ENCODE measurements around the gene GPR173.

The GPR173 gene

DNA sequence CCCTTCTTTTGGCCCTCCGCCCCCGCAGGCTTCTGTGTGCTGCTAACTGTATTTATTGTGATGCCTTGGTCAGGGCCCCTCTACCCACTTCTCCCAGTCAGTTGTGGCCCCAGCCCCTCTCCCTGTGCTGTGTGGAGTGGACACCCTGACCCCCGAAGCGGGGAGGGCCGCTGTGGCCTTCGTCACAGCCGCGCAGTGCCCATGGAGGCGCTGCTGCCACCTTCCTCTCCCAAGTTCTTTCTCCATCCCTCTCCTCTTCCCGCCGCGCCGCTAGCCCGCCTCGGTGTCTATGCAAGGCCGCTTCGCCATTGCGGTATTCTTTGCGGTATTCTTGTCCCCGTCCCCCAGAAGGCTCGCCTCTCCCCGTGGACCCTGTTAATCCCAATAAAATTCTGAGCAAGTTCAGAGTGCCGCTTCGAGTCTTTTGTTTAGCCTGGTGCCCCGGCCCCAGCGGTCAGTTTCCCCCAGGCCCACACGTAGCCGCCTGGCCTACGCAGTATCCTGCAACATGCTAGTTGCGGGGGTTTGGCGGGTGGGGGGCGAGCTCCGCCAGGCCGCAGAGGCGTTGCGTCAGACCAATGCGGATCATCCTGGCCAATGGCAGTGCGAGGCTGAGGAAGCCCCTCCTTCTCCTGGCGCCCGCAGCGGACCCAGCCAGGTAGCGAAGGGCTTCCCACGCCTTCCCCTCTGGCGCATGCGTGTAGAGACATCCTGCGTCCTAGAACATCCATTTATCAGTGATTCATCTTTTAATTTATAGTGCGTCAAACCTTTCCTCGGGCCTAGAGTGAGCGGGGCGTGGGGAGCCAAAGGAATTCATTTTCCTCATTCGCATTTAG is 39.8 kb downstream of the GPR173 start:
- peaks cover 8% of the 10 kb centered on the region for H3K79me2 ChIP-seq (ENCODE audit: control insufficient read depth, insufficient read depth, low read length, unreplicated experiment)
- H3K4me3 ChIP-seq (ENCODE audit: low read depth, low read length) = peak overlapping the region; percentile 67
- H3K36me3 ChIP-seq (ENCODE audit: insufficient read depth, low read length) = peaks cover 7% of the 10 kb centered on the region; the same call in 1 of the 2 replicates
- H2AFZ ChIP-seq (ENCODE audit: low read length, unreplicated experiment) = peak overlapping the region; percentile 37
- H3K27ac ChIP-seq (ENCODE audit: low read depth, low read length) = peak overlapping the region; percentile 86
- peaks cover 24% of the 10 kb centered on the region for H3K4me1 ChIP-seq (ENCODE audit: control insufficient read depth, insufficient read depth, low read length, unreplicated experiment)
- no peaks in the 10 kb centered on the region for H3K27me3 ChIP-seq (ENCODE audit: insufficient read depth, low read length)

DNA sequence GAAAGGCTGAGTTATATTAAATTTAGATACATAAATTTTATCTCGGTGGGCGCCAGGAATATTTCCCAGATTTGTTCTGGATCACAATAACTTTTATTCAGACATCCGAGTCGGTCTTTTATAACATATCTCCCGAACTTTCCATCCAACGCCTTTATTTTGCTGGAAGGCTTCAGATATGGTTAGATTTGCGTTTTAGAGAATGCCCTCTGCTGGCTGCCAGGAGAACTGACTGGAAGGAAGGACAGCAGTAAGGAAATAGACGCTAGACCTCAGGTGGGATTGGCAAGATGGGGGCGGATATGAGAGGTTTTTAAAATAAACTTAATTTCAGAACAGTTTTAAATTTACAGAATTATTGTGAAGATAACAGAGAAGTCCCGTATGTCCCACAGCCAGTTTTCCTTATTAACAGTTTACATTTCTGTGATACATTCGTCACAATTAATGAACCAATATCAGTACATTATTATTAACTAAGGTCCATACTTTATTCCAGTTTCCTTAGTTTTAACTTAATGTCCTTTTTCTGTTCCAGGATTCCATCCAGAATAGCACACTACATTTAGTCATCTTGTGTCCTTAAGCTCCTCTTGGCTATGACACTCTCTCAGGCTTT is 40.7 kb downstream of the GPR173 start:
- peak overlapping the region; percentile 37 for H2AFZ ChIP-seq (ENCODE audit: low read length, unreplicated experiment)
- H3K4me1 ChIP-seq (ENCODE audit: control insufficient read depth, insufficient read depth, low read length, unreplicated experiment) = peaks cover 18% of the 10 kb centered on the region
- H3K27ac ChIP-seq (ENCODE audit: low read depth, low read length) = peak overlapping the region; percentile 86
- no peaks in the 10 kb centered on the region for H3K79me2 ChIP-seq (ENCODE audit: control insufficient read depth, insufficient read depth, low read length, unreplicated experiment)
- H3K36me3 ChIP-seq (ENCODE audit: insufficient read depth, low read length) = peaks cover 7% of the 10 kb centered on the region; the same call in 1 of the 2 replicates
- H3K27me3 ChIP-seq (ENCODE audit: insufficient read depth, low read length) = no peaks in the 10 kb centered on the region
- peak overlapping the region; percentile 67 for H3K4me3 ChIP-seq (ENCODE audit: low read depth, low read length)

DNA sequence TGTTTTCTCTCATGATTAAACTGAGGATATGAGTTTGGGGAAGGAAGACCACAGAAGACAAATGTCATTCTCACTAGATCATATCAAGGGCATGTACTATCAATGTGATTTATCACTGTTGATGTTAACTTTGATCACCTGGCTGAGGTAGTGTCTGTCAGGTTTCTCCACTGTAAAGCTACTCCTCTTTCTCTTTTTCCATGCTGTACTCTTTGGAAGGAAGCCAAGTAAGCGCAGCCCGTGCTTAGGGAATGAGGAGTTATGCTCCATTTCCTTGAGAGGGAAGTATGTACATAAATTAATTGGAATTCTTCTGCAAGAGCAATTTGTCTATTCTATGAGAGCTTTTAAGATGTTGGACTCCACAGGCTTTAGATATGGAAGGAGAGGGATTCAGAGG is 41.3 kb downstream of the GPR173 start:
- Histone ChIP-seq H3K36me3 (ENCODE audit: insufficient read depth, low read length) (peaks cover 7% of the 10 kb centered on the region; the same call in 1 of the 2 replicates), H3K27me3 (ENCODE audit: insufficient read depth, low read length) (no peaks in the 10 kb centered on the region), H3K27ac (ENCODE audit: low read depth, low read length) (no peak overlapping the region), H2AFZ (ENCODE audit: low read length, unreplicated experiment) (no peak overlapping the region), H3K79me2 (ENCODE audit: control insufficient read depth, insufficient read depth, low read length, unreplicated experiment) (peaks cover 4% of the 10 kb centered on the region), H3K4me3 (ENCODE audit: low read depth, low read length) (no peak overlapping the region), H3K4me1 (ENCODE audit: control insufficient read depth, insufficient read depth, low read length, unreplicated experiment) (peaks cover 18% of the 10 kb centered on the region)

DNA sequence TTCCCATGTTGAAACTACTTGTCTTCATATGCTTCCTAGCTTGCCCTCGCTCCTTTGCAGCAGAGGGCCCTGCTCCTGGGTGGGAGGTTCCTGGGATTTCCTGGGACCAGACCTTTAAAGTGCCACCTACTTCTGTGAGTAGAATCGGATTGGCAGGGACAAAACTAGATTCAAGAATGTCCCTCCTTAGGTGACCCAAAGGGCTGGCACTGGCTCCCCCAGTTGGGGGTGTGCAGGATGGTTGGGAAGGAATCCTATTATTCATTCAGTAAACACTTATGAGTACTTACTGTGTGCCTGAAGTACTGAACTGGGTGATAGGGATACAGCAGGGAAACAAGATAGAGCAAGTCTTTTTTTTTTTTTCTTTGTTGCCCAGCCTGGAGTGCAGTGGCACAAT is 42.8 kb downstream of the GPR173 start:
- Histone ChIP-seq H3K36me3 (ENCODE audit: insufficient read depth, low read length) (no peaks in the 10 kb centered on the region), H2AFZ (ENCODE audit: low read length, unreplicated experiment) (no peak overlapping the region), H3K27ac (ENCODE audit: low read depth, low read length) (no peak overlapping the region), H3K4me1 (ENCODE audit: control insufficient read depth, insufficient read depth, low read length, unreplicated experiment) (peaks cover 12% of the 10 kb centered on the region), H3K27me3 (ENCODE audit: insufficient read depth, low read length) (no peaks in the 10 kb centered on the region), H3K79me2 (ENCODE audit: control insufficient read depth, insufficient read depth, low read length, unreplicated experiment) (peaks cover 8% of the 10 kb centered on the region), H3K4me3 (ENCODE audit: low read depth, low read length) (no peak overlapping the region)

DNA sequence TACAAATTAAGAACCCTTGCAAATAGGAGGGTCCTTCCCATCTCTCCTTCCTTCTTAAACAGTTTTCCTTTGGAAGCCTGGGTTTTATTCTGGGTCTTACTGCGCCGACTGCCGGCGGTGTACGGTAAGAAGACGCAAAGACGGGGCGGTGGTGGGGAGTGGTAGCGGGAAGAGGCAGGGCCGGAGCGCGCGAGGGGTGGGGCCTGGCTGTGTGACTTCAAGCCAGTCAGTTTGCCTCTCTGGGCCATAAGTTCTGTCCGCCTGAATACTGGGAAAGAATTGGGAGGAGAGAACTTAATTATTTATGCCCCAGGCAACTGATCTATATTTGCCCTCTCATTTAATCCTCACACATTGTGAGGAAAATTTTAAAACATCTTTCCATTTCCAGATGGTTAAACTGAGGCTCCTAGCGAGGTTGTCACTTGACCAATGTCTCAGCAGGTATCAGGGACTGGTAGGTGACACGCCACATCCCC is 44.6 kb downstream of the GPR173 start:
- H3K4me3 ChIP-seq (ENCODE audit: low read depth, low read length) = peak overlapping the region; percentile 93
- no peaks in the 10 kb centered on the region for H3K36me3 ChIP-seq (ENCODE audit: insufficient read depth, low read length)
- peak overlapping the region; percentile 61 for H3K27ac ChIP-seq (ENCODE audit: low read depth, low read length)
- H3K79me2 ChIP-seq (ENCODE audit: control insufficient read depth, insufficient read depth, low read length, unreplicated experiment) = peaks cover 8% of the 10 kb centered on the region
- peak overlapping the region; percentile 35 for H2AFZ ChIP-seq (ENCODE audit: low read length, unreplicated experiment)
- no peaks in the 10 kb centered on the region for H3K27me3 ChIP-seq (ENCODE audit: insufficient read depth, low read length)
- no peaks in the 10 kb centered on the region for H3K4me1 ChIP-seq (ENCODE audit: control insufficient read depth, insufficient read depth, low read length, unreplicated experiment)

DNA sequence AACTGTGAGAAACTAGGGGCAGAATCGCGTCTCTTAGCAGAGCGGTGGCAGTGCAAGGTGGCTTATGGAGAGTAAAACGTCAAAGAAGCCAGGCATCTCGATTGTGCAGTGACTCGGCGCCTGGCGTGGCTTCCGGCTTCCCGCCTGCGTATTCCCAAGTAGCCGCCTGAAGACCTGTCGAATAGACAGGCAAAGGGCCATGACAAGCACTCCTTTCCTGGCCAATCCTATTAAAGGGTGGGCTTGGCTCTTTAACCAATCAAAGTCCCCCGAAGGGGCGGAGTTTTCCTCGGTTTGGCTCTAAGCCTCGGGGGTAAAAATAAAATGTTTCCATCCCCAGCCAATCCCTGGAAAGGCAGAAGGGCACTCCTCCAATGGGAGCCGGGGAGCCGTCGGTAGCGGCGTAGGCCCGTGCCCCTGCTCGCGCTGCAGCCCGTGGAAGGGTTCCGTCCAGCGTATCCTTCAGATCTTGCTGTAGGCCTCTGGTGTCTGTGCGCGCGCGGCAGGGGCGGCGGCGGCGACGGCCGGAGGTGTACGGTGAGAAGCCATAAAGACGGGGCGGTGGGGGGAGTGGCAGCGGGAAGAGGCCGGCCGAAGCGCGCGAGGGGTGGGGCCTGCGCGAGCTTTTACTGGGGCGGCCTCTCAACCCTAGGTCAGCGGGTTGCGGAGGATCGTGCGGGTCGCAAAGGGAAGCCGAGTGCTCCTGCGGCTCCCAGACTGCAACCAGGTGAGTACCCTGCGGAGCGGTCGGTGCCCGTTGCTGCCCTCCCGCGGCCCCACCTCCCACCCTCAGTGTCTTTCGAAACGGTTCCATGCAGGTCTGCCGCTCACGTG is 45.4 kb downstream of the GPR173 start, which contains the start of gene KANTR:
Gene KANTR (plus strand): TSS at position 395 of the 834 bp plus-strand sequence. CDS start 30,131 bp downstream, outside the sequence.
- Histone ChIP-seq H3K79me2 (ENCODE audit: control insufficient read depth, insufficient read depth, low read length, unreplicated experiment) (peaks cover 8% of the 10 kb centered on the region), H3K4me1 (ENCODE audit: control insufficient read depth, insufficient read depth, low read length, unreplicated experiment) (no peaks in the 10 kb centered on the region), H2AFZ (ENCODE audit: low read length, unreplicated experiment) (peak within 1 kb of the TSS; percentile 45), H3K36me3 (ENCODE audit: insufficient read depth, low read length) (no peaks in the 10 kb centered on the region), H3K27ac (ENCODE audit: low read depth, low read length) (peak within 1 kb of the TSS; percentile 61), H3K27me3 (ENCODE audit: insufficient read depth, low read length) (no peaks in the 10 kb centered on the region), H3K4me3 (ENCODE audit: low read depth, low read length) (peak within 1 kb of the TSS; percentile 93)

DNA sequence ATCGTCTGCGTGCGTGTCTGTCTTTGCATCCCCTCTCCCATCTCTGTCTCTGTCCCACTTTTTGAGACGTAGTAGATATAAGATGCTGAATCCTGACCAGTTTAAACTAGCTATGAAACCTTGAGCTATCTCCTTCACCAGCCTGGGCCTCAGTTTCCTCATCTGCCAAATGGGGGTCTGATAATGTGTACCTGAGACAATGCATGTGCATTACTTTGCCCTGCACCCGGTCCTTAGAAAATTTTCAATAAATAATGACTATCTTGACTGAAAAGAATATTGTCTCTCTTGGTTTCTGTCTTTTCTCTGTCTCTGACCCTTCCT is 46.0 kb downstream of the GPR173 start:
- peak overlapping the region; percentile 45 for H2AFZ ChIP-seq (ENCODE audit: low read length, unreplicated experiment)
- no peaks in the 10 kb centered on the region for H3K36me3 ChIP-seq (ENCODE audit: insufficient read depth, low read length)
- H3K27me3 ChIP-seq (ENCODE audit: insufficient read depth, low read length) = no peaks in the 10 kb centered on the region
- no peak overlapping the region for H3K27ac ChIP-seq (ENCODE audit: low read depth, low read length)
- H3K79me2 ChIP-seq (ENCODE audit: control insufficient read depth, insufficient read depth, low read length, unreplicated experiment) = peaks cover 8% of the 10 kb centered on the region
- H3K4me1 ChIP-seq (ENCODE audit: control insufficient read depth, insufficient read depth, low read length, unreplicated experiment) = no peaks in the 10 kb centered on the region
- peak overlapping the region; percentile 93 for H3K4me3 ChIP-seq (ENCODE audit: low read depth, low read length)

DNA sequence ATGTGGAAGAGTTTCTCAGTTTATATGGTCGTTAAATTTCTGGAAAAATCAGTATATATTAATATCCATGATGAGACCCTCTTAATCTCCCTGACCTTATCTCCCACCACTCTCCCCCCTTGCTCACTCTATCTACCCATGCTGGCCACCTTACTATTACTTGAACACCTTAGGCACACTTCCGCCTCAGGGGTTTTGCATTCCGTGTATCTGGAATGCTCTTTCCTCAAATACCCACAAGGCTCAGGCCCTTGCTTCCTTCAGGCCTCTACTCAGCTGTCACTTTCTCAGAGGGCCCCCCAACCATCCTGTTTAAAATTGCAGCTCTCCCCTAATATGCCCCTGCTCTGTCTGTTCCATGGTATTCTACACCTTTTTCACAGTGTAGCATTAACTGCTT is 47.2 kb downstream of the GPR173 start:
- H3K36me3 ChIP-seq (ENCODE audit: insufficient read depth, low read length) = no peaks in the 10 kb centered on the region
- no peak overlapping the region for H3K4me3 ChIP-seq (ENCODE audit: low read depth, low read length)
- no peak overlapping the region for H2AFZ ChIP-seq (ENCODE audit: low read length, unreplicated experiment)
- H3K27ac ChIP-seq (ENCODE audit: low read depth, low read length) = no peak overlapping the region
- H3K4me1 ChIP-seq (ENCODE audit: control insufficient read depth, insufficient read depth, low read length, unreplicated experiment) = no peaks in the 10 kb centered on the region
- H3K79me2 ChIP-seq (ENCODE audit: control insufficient read depth, insufficient read depth, low read length, unreplicated experiment) = peaks cover 8% of the 10 kb centered on the region
- H3K27me3 ChIP-seq (ENCODE audit: insufficient read depth, low read length) = no peaks in the 10 kb centered on the region

DNA sequence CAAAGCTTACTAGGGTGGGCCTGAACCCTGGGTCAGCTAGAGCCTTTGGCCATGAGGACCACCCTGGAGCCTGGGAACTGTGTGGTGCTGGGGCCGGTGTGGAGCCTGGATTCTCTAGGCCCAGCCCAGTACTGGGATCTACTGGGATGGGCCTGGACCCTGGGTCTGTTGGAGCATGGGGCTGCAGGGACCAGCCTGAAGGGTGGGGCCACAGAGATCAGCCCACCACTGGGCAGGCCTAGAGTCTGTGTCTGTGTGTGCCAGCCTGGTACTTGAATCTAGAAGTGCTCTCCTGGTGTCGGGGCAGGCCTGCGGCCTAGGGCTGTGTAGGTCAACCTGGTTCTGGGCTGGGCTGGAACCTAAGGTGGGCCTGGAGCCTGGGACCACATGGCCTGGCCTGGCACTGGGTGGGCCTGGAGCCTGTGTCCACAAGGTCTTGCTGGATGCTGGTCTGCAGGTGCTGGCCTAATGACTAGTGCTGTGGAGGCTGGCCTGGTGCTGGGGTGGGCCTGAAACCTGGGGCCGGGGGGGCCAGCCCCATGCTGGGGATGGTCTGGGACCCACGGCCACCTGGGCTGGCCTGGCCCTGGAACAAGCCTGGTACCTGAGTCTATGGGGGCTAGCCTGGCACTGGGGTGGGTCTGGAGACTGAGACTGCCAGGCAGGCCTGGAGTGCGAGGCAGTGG is 66.4 kb downstream of the GPR173 start:
- Histone ChIP-seq H3K79me2 (ENCODE audit: control insufficient read depth, insufficient read depth, low read length, unreplicated experiment) (no peaks in the 10 kb centered on the region), H3K4me1 (ENCODE audit: control insufficient read depth, insufficient read depth, low read length, unreplicated experiment) (peaks cover 13% of the 10 kb centered on the region), H3K4me3 (ENCODE audit: low read depth, low read length) (no peak overlapping the region), H3K36me3 (ENCODE audit: insufficient read depth, low read length) (no peaks in the 10 kb centered on the region), H3K27ac (ENCODE audit: low read depth, low read length) (no peak overlapping the region), H2AFZ (ENCODE audit: low read length, unreplicated experiment) (no peak overlapping the region), H3K27me3 (ENCODE audit: insufficient read depth, low read length) (no peaks in the 10 kb centered on the region)

DNA sequence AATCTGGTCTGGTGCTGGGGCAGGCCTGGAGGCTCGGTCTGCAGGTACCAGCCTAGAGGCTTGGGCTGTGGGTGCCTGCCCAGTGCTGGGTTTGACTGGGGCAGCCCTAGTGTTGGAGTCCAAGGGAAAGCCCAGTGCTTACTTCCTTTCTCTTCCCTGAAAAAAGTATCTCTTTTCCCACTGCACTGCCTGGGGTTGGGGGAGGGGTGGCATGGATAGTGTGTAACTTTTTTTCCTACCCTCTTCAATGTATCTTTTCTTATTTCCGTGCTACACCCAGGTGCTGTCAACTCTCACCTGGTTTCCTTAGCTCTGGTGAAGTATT is 66.9 kb downstream of the GPR173 start:
- Histone ChIP-seq H3K27me3 (ENCODE audit: insufficient read depth, low read length) (no peaks in the 10 kb centered on the region), H2AFZ (ENCODE audit: low read length, unreplicated experiment) (peak overlapping the region; percentile 7), H3K79me2 (ENCODE audit: control insufficient read depth, insufficient read depth, low read length, unreplicated experiment) (no peaks in the 10 kb centered on the region), H3K27ac (ENCODE audit: low read depth, low read length) (peak overlapping the region; percentile 69), H3K4me1 (ENCODE audit: control insufficient read depth, insufficient read depth, low read length, unreplicated experiment) (peaks cover 13% of the 10 kb centered on the region), H3K36me3 (ENCODE audit: insufficient read depth, low read length) (no peaks in the 10 kb centered on the region), H3K4me3 (ENCODE audit: low read depth, low read length) (peak overlapping the region; percentile 70; the same call in 1 of the 2 replicates)
